H1 (cell line): Measurements from ENCODE around the gene CCDC184. TPM values are rescaled to one million over a fixed set of nuclear protein-coding genes. Genes with fewer than 3 reads are reported as not detected.

ENCODE experiments used
- CTCF ChIA-PET: fragments of 300-600 bp; sonication (Branson Sonifier 250); formaldehyde crosslinking; loops from one replicate; lab custom pipeline; 2021; ENCODE audit not compliant: partially characterized antibody; lab: Charles Lee
- POLR2A ChIA-PET: fragments of 300-600 bp; sonication (Branson Sonifier 250); formaldehyde crosslinking; loops from one replicate; lab custom pipeline; 2021; ENCODE audit warnings: inconsistent platforms; ENCODE audit not compliant: partially characterized antibody; lab: Charles Lee
- DNase-seq, 2 experiments: peaks; one replicate each; pipeline versions ENCODE4 v3.0.0 to v3.0.0-alpha.2; 2010 to 2022; ENCODE audit warnings: low spot score in 2 of 2, low read depth in 1 of 2, mixed read lengths in 1 of 2
- FAIRE-seq: peaks from 2 replicates; lab custom pipeline; 2011; peaks lifted over from hg19 to GRCh38; lab: Jason Lieb, UNC
- H2AFZ ChIP-seq: 2 replicates; pipeline ENCODE4 v1.8.1; 2012; ENCODE audit warnings: low read length, inconsistent platforms
- H2AK5ac ChIP-seq: 2 replicates; pipeline ENCODE4 v1.6.1; 2013; ENCODE audit warnings: low read depth, low read length
- H2BK120ac ChIP-seq: replicated peaks from 2 replicates; pipeline ENCODE3; 2013; ENCODE audit warnings: low read depth, low read length, inconsistent platforms
- H2BK12ac ChIP-seq: 2 replicates; pipeline ENCODE4 v1.6.1; 2013; ENCODE audit warnings: low read depth, low read length
- H2BK15ac ChIP-seq: 2 replicates; pipeline ENCODE4 v1.6.1; 2013; ENCODE audit warnings: low read length
- H2BK20ac ChIP-seq: 2 replicates; pipeline ENCODE4 v1.6.1; 2013; ENCODE audit warnings: low read length
- H2BK5ac ChIP-seq: 2 replicates; pipeline ENCODE4 v1.6.1; 2013; ENCODE audit warnings: low read depth, low read length
- H3K14ac ChIP-seq: 2 replicates; pipeline ENCODE4 v1.6.1; 2013; ENCODE audit warnings: inconsistent platforms; ENCODE audit not compliant: insufficient read length
- H3K18ac ChIP-seq: 2 replicates; pipeline ENCODE4 v1.6.1; 2013; ENCODE audit warnings: low read length; ENCODE audit errors: extremely low read depth
- H3K23ac ChIP-seq: 2 replicates; pipeline ENCODE4 v1.6.1; 2013; ENCODE audit warnings: inconsistent platforms; ENCODE audit not compliant: insufficient read length
- H3K23me2 ChIP-seq: 2 replicates; pipeline ENCODE4 v1.6.1; 2013; ENCODE audit warnings: low read depth, low read length
- H3K27ac ChIP-seq: 2 replicates; pipeline ENCODE4 v1.6.1; 2011; ENCODE audit warnings: low read depth, low read length, inconsistent platforms
- H3K27me3 ChIP-seq, 4 experiments: replicated peaks in 1 of 4; 1 replicate in 1 of 4; 2 replicates in 3 of 4; pipeline versions ENCODE4 v1.6.1 to v1.8.1; 2011 to 2013; ENCODE audit warnings: low read length in 3 of 4, mild to moderate bottlenecking in 3 of 4, inconsistent platforms in 2 of 4, mixed read lengths in 2 of 4, moderate library complexity in 1 of 4; ENCODE audit not compliant: control insufficient read depth in 3 of 4, insufficient read depth in 3 of 4; ENCODE audit errors: extremely low read depth in 1 of 4
- H3K36me3 ChIP-seq, 4 experiments: 2 replicates each; pipeline versions ENCODE4 v1.6.1 to v1.8.1; 2011 to 2013; ENCODE audit warnings: mild to moderate bottlenecking in 4 of 4, low read length in 3 of 4, moderate library complexity in 2 of 4, control low read depth in 1 of 4, inconsistent platforms in 1 of 4; ENCODE audit not compliant: insufficient read depth in 4 of 4, control insufficient read depth in 2 of 4
- H3K4ac ChIP-seq: replicated peaks from 2 replicates; pipeline ENCODE3; 2013; ENCODE audit warnings: low read length, low read depth, mixed read lengths, inconsistent platforms; ENCODE audit not compliant: insufficient read length
- H3K4me1 ChIP-seq, 4 experiments: replicated peaks in 1 of 4; 1 replicate in 1 of 4; 2 replicates in 3 of 4; pipeline versions ENCODE4 v1.6.1 to v1.8.1; 2011 to 2013; ENCODE audit warnings: low read length in 3 of 4, inconsistent platforms in 2 of 4, mixed read lengths in 1 of 4; ENCODE audit not compliant: insufficient read depth in 4 of 4, control insufficient read depth in 3 of 4
- H3K4me2 ChIP-seq, 2 experiments: 2 replicates each; pipeline versions ENCODE4 v1.6.1 to v1.8.1; 2011 to 2013; ENCODE audit warnings: low read depth in 2 of 2, low read length in 2 of 2, control low read depth in 1 of 2, inconsistent platforms in 1 of 2, mild to moderate bottlenecking in 1 of 2; ENCODE audit not compliant: insufficient read depth in 1 of 2
- H3K4me3 ChIP-seq, 4 experiments: fragments of 200-600, 300-600 bp in 1 of 4; sonication (generic), shearing (Covaris generic), sonication (Bioruptor Twin) in 1 of 4; 2 replicates each; pipeline versions ENCODE4 v1.5.1 to v1.8.1; 2011 to 2016; ENCODE audit warnings: low read length in 4 of 4, low read depth in 3 of 4, control low read depth in 2 of 4, inconsistent platforms in 2 of 4, mild to moderate bottlenecking in 2 of 4, mixed read lengths in 1 of 4, moderate library complexity in 1 of 4; ENCODE audit not compliant: insufficient read depth in 2 of 4; ENCODE audit errors: extremely low read depth in 1 of 4
- H3K56ac ChIP-seq: replicated peaks from 2 replicates; pipeline ENCODE3; 2013; ENCODE audit warnings: low read depth, mild to moderate bottlenecking, mixed read lengths, low read length, inconsistent platforms; ENCODE audit not compliant: insufficient read length
- H3K79me1 ChIP-seq: 2 replicates; pipeline ENCODE4 v1.6.1; 2013; ENCODE audit warnings: low read depth, low read length, control low read depth
- H3K79me2 ChIP-seq, 2 experiments: 2 replicates each; pipeline versions ENCODE4 v1.6.1 to v1.8.1; 2012 to 2013; ENCODE audit warnings: low read length in 2 of 2, mild to moderate bottlenecking in 2 of 2, inconsistent platforms in 1 of 2; ENCODE audit not compliant: insufficient read depth in 2 of 2, control insufficient read depth in 1 of 2
- H3K9ac ChIP-seq, 4 experiments: replicated peaks in 1 of 4; 1 replicate in 1 of 4; 2 replicates in 3 of 4; pipeline versions ENCODE4 v1.6.1 to v1.8.1; 2011 to 2013; ENCODE audit warnings: low read depth in 3 of 4, low read length in 3 of 4, control low read depth in 2 of 4, mild to moderate bottlenecking in 2 of 4, moderate library complexity in 2 of 4, inconsistent platforms in 1 of 4; ENCODE audit errors: extremely low read depth in 1 of 4
- H3K9me3 ChIP-seq, 2 experiments: 2 replicates each; pipeline versions ENCODE4 v1.6.1 to v1.8.1; 2012 to 2013; ENCODE audit warnings: mild to moderate bottlenecking in 2 of 2, moderate library complexity in 2 of 2, control low read depth in 1 of 2, inconsistent platforms in 1 of 2, low read depth in 1 of 2, low read length in 1 of 2, mixed read lengths in 1 of 2; ENCODE audit not compliant: insufficient read depth in 2 of 2
- H4K20me1 ChIP-seq, 2 experiments: replicated peaks in 1 of 2; 2 replicates each; pipeline versions ENCODE3 to v1.8.1; 2011 to 2013; ENCODE audit warnings: inconsistent platforms in 2 of 2, low read length in 2 of 2, mild to moderate bottlenecking in 1 of 2; ENCODE audit not compliant: insufficient read depth in 2 of 2, control insufficient read depth in 1 of 2
- H4K5ac ChIP-seq: 2 replicates; pipeline ENCODE4 v1.6.1; 2013; ENCODE audit warnings: low read length, low read depth, mixed read lengths, inconsistent platforms; ENCODE audit not compliant: insufficient read length
- H4K8ac ChIP-seq: 2 replicates; pipeline ENCODE4 v1.8.0; 2013; ENCODE audit warnings: mild to moderate bottlenecking, moderate library complexity, low read length, inconsistent platforms; ENCODE audit not compliant: insufficient read depth; ENCODE audit errors: extremely low read depth
- H4K91ac ChIP-seq: replicated peaks from 2 replicates; pipeline ENCODE3; 2013; ENCODE audit warnings: low read length, mixed read lengths, inconsistent platforms; ENCODE audit not compliant: insufficient read length
- EZH2 ChIP-seq: fragments of 200-600 bp; sonication (generic); IDR thresholded peaks from 2 replicates; pipeline ENCODE4 v1.7.1; 2012; ENCODE audit warnings: low read depth, mild to moderate bottlenecking, moderate library complexity, low read length, inconsistent platforms; ENCODE audit not compliant: severe bottlenecking
- WGBS, 2 experiments: shearing (Covaris generic) in 1 of 2; methylation state at CpG; one replicate each; pipeline versions ENCODE4 v1.1.6 to v1.1.7; 2013 to 2015; ENCODE audit warnings: low lambda C conversion rate in 2 of 2, mixed read lengths in 2 of 2, inconsistent platforms in 1 of 2, low coverage in 1 of 2, missing lambda C conversion rate in 1 of 2; ENCODE audit not compliant: insufficient replicate concordance in 2 of 2, insufficient coverage in 1 of 2, insufficient read length in 1 of 2; ENCODE audit errors: extremely low coverage in 1 of 2, missing lambda C conversion rate in 1 of 2; 5-methylcytosine and 5-hydroxymethylcytosine counted together
- polyA plus RNA-seq, 7 experiments: library from polyadenylated mRNA; depleted of rRNA in 3 of 7; stranded (reverse) in 5 of 7; unstranded in 2 of 7; fragments of >200 nt in 5 of 7; fragments of 200-250 nt in 2 of 7; gene quantifications; 1 replicate in 5 of 7; 2 replicates in 1 of 7; 4 replicates in 1 of 7; pipeline versions ENCODE4 v1.2.1 to v1.2.3, GENCODE V29; 2011 to 2013; ENCODE audit warnings: missing spikeins in 2 of 7, mixed read lengths in 2 of 7
- total RNA-seq: library from RNA; stranded (reverse); fragmentation: NEBNext Ultra II Directional; extraction: Animal tissue kit (Norgen Biotek cat#: 25700); gene quantifications from 2 replicates; pipeline ENCODE4 v1.2.1, GENCODE V29; 2021

The CCDC184 gene
- total and polyA plus RNA-seq, 2 of the 8 experiments (the other 6 are each of a cell fraction or from before 2014, with no cell fraction given) = 2.2 to 3.0 TPM

GRCh38 chr12:48194799-48195201 is 11.4 kb downstream of the CCDC184 start:
- Histone ChIP-seq H2AK5ac (no peak overlapping the region), H4K5ac (no peak overlapping the region), H3K14ac (no peak overlapping the region), H2BK15ac (no peak overlapping the region), H3K36me3 (no peaks in the 10 kb centered on the region), H2BK12ac (no peak overlapping the region), H2BK20ac (no peak overlapping the region), H3K23ac (no peak overlapping the region), H4K91ac (no peak overlapping the region), H3K79me2 (no peaks in the 10 kb centered on the region), H4K8ac (no peak overlapping the region), H3K27me3 (peaks cover 0 to 5% (median 2%) of the 10 kb centered on the region in 4 experiments; a peak in 2 of 7 replicates), H3K56ac (no peak overlapping the region), H3K4me2 (no peak overlapping the region), H2AFZ (no peak overlapping the region), H3K4me1 (peaks cover 0 to 2% (median 2%) of the 10 kb centered on the region in 4 experiments; a peak in 2 of 7 replicates), H3K4ac (no peak overlapping the region), H3K79me1 (no peaks in the 10 kb centered on the region), H3K4me3 (no peak overlapping the region), H3K9ac (no peak overlapping the region), H3K23me2 (peaks cover 12% of the 10 kb centered on the region), H3K18ac (no peak overlapping the region), H2BK5ac (no peak overlapping the region), H4K20me1 (no peaks in the 10 kb centered on the region), H3K9me3 (no peaks in the 10 kb centered on the region), H2BK120ac (no peak overlapping the region), H3K27ac (no peak overlapping the region)
- CTCF ChIA-PET = interaction anchor here (1.4 kb wide), 1 partner anchor 53 kb away, joined by 3 read pairs; no protein-coding TSS in a partner anchor
- POLR2A ChIA-PET = interaction anchor here (1.2 kb wide), 1 partner anchor 9 kb away, joined by 3 read pairs; no protein-coding TSS in a partner anchor
- no peak for TF ChIP-seq EZH2
- DNase-seq (no peak), FAIRE-seq (no peak)
- WGBS, 2 experiments = 88% methylated on average over 1 of the region's 1 CpG; no CpG with 5 or more reads in 1 of the 2 experiments
